ENCODE results near the gene CDC42. TPM values are rescaled to one million over a fixed set of nuclear protein-coding genes. Genes with fewer than 3 reads are reported as not detected.
"Not testable (repeated sequence)": the region's sequence is repeated elsewhere in the genome, so short reads cannot be mapped to it uniquely, and the experiment has no call there.

Gene CDC42
- total RNA-seq (2014; rRNA removed; shearing (Covaris generic)): 146 and 150 TPM in 2 replicates

DNA sequence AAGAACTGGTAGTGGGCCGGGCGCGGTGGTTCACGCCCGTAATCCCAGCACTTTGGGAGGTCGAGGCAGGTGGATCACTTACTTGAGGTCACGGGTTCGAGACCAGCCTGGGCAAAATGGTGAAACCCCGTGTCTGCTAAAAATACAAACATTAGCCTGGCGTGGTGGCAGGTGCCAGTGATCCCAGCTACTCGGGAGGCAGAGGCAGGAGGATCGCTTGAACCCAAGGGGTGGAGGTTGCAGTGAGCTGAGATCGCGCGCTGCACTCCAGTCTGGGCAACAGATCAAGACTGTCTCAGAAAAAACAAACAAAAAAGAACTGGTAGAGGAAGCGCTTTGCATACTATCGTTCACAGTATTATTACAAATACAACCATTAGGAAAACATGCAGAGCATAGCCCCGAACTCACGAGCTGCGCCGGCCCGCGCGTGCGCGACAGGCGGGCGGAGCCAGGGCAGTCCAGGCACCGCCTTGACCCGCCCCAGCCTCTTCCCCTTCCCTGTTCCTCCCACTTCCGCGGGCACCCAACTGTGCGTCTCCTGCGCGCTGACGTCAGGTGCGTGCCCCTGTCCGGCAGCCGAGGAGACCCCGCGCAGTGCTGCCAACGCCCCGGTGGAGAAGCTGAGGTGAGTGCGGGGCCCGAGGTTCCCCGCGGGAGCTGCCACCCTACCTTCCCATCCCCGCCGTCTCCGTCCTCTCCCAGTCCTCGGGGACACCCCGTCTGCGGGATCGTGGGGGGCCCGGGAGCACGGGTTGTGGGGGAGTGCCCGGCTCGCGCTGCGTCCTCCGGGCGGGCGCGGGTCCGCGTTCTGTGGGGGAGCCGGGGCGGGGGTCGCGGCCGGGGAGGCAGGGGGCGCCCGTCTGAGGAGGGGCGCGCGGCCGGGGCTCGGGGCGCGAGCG, at the start of gene CDC42:
TSS of gene CDC42 (plus strand) at position 595 of the 902 bp plus-strand sequence. CDS start 25,770 bp downstream, outside the sequence.
- DNase-seq (ENCODE audit: low spot score): peak; percentile 97

DNA sequence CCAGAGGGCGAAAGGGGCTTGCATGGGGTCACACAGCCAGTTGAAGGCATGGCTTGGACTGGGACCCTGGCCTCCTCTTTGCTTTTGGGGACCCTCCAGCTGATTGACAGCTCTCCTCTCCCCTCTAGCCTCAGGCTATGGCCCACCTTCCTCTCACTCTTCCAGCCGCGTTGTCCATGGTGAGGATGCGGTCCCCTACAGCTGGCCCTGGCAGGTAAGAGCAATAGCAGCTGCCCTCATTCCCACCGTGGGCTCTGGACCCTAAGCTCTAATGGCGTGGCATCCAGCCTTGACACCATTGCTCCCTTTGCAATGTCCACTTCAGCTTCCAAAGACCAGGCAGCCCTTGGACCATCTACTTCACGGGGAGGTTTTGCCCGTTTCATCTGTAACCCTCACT, 49.6 kb upstream of the CDC42 start:
- not testable (repeated sequence) for DNase-seq (ENCODE audit: low spot score)

DNA sequence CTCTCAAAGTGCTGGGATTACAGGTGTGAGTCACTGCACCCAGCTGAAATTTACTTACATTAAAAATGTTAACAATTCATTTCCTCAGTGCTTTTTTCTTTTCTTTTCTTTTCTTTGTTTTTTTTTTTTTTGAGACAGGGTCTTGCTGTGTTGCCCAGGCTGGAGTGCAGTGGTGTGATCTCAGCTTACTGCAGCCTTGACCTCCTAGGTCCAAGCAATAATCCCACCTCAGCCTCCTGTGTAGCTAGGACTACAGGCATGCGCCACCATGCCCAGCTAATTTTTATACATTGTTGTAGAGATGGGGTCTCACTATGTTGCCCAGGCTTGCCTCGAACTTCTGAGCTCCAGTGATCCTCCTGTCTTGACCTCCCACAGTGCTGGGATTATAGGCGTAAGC, 48.5 kb upstream of the CDC42 start:
- not testable (repeated sequence) for DNase-seq (ENCODE audit: low spot score)

DNA sequence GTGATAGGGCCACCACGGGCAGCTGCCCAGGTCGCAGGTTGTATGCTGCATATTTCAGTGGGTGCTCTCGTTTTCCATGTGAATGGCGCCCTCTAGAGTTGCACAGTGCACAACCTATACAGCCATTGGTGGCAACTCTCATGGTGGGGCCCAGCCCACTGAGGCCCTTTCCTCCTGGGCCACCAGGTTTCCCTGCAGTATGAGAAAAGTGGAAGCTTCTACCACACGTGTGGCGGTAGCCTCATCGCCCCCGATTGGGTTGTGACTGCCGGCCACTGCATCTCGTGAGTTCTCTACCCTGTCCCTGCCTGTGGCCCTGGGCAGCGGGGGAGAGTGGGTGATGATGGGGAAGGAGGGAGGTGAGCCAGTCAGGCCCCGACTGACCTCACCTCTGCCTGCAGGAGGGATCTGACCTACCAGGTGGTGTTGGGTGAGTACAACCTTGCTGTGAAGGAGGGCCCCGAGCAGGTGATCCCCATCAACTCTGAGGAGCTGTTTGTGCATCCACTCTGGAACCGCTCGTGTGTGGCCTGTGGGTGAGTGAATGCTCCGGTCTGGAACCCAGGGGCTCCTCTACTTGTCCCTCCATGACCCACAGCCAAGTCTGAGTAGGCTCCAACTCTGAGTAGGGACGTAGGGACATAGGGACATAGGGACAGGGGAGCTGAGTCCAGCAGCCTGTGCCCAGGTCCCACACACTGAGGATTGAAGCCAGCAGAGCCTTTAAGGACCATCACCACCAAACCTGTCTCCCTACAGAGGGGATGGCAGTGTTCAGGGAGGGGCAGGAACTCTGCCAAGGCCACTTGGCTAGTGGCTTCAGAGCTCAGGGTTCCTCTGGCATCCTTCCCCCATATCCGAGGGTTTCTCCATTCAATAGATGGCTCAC, 47.0 kb upstream of the CDC42 start:
- peak; percentile 51 for DNase-seq (ENCODE audit: low spot score)

DNA sequence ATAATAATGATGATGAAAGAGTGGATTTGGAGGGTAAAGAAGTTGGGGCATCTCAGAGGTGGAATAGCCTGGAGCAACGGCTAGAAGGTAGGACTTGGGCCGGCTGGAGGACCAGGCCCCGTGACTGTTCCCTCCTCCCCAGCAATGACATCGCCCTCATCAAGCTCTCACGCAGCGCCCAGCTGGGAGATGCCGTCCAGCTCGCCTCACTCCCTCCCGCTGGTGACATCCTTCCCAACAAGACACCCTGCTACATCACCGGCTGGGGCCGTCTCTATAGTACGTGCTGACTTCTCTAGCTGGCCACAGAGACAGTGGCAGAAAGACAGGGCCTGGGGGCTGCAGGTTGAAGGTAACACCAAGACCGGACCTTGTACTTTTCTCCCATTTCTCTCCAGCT, 45.8 kb upstream of the CDC42 start:
- not testable (repeated sequence) for DNase-seq (ENCODE audit: low spot score)

DNA sequence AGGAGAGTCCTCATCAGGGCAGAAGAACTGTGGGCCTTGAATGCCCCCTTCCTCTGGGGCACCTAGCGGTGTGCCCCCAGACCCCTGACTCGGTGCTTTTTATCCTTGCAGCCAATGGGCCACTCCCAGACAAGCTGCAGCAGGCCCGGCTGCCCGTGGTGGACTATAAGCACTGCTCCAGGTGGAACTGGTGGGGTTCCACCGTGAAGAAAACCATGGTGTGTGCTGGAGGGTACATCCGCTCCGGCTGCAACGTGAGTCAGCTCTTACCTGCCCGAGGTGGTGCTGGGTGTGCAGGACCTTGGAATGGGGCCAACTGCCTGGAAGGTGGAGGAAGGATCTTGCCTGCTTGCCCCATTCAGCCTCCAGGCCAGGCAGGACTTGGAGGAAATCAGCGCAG, 45.2 kb upstream of the CDC42 start:
- DNase-seq (ENCODE audit: low spot score): not testable (repeated sequence)

DNA sequence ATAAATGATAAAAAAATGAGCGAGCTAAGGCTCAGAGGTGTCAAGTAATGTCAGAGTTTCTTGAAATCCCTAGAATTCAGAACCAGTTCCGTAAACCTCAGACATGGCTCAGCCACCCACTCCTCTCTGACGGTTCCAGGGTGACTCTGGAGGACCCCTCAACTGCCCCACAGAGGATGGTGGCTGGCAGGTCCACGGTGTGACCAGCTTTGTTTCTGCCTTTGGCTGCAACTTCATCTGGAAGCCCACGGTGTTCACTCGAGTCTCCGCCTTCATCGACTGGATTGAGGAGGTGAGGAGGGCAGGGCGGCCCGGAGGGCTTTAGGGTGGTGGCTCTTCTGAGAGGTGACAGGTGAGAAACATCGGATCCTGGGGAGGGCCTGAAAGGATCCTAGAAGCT, 42.9 kb upstream of the CDC42 start:
- not testable (repeated sequence) for DNase-seq (ENCODE audit: low spot score)

DNA sequence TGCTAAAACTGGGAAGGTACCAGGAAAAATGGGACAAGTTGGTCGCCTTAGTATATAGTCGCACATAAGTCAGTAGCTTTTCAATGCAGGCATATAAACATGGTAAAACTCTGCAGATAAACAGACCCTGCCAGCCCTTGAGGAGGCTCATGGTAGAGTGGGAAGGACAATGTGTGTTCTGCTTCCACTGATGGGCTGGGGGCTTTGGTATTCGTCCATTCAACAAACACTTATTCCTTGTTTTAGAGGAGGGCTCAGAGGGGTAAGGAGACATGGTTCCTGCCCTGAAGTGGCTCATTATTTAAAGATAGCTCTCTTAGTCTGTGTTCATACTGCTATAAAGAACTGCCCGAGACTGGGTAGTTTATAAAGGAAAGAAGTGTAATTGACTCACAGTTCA, 39.8 kb upstream of the CDC42 start:
- DNase-seq (ENCODE audit: low spot score): not testable (repeated sequence)

DNA sequence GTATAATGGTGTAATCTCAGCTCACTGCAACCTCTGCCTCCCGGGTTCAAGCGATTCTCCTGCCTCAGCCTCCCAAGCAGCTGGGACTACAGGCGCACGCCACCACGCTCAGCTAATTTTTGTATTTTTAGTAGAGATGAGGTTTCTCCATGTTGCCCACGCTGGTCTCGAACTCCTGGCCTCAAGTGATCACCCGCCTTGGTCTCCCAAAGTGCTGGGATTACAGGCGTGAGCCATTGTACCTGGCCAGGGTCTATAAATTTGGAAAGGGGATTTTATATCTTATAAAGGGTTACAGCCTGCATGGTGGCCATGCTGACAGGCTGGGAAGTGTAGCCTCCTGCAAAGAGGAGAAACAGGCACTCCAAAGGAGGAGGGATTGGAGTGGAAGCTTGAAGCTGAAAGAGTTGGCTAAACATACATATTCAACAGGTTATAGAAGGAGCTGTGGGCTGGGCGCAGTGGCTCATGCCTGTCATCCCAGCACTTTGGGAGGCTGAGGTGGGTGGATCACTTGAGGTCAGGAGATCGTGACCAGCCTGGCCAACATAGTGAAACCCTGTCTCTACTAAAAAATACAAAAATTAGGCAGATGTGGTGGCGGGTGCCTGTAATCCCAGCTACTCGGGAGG, 37.8 kb upstream of the CDC42 start:
- DNase-seq (ENCODE audit: low spot score): not testable (repeated sequence)

DNA sequence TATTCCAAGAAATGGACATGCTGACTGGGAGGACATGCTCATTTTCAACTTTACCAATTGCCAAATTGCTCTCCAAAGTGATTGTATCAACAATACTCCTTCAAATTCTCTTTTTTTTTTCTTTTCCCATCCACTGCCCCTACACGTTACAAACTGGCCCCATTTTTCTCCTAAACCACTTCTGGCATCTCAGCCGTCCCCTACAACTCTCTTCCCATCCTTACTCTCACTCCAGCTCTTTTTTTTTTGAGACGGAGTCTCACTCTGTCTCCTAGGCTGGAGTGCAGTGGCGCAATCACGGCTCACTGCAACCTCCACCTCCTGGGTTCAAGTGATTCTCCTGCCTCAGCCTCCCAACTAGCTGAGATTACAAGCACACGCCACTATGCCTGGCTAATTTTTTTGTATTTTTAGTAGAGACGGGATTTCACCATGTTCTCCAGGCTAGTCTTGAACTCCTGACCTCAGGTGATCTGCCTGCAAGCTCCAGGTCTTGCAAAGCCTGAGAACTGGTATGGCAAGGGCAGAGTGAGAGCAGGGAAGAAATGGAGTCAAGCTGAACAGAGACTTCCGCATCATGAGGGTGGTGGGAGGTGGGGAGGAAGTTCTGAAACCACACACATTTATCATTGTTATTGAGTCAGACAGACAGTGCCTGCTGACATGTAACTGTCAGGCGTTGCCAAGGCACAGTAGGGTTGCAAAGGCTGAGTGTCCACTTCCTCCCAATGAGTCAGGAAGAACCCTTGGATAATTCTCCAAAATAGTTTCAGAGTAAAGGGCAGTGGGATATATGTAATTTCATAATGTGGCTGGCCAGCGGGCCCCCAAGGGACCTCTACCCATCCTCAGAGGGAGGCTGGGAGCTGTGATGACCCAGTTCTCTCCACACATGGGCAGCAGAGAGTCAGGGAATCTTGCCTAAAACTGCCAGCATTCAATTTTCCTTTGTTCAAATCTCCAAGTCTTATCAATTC, 33.6 kb upstream of the CDC42 start:
- peak; percentile 74 for DNase-seq (ENCODE audit: low spot score)

DNA sequence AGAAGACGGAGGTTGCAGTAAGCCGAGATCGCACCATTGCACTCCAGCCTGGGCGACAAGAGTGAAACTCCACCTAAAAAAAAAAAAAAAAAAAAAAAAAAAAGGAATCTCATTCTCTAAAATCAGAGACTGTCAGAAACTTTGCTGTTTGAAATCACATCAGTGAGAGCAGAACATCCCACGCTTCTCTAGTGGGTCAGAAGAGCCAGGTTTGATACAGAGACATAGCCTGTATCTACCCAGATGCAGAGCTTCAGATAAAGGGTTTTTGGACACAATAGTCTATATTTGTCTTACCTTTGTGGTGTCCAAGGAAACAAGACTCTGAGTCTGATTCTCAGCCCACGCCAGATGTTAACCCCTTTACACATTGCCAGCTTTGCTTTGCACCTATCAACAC, 31.4 kb upstream of the CDC42 start:
- DNase-seq (ENCODE audit: low spot score): no peak

DNA sequence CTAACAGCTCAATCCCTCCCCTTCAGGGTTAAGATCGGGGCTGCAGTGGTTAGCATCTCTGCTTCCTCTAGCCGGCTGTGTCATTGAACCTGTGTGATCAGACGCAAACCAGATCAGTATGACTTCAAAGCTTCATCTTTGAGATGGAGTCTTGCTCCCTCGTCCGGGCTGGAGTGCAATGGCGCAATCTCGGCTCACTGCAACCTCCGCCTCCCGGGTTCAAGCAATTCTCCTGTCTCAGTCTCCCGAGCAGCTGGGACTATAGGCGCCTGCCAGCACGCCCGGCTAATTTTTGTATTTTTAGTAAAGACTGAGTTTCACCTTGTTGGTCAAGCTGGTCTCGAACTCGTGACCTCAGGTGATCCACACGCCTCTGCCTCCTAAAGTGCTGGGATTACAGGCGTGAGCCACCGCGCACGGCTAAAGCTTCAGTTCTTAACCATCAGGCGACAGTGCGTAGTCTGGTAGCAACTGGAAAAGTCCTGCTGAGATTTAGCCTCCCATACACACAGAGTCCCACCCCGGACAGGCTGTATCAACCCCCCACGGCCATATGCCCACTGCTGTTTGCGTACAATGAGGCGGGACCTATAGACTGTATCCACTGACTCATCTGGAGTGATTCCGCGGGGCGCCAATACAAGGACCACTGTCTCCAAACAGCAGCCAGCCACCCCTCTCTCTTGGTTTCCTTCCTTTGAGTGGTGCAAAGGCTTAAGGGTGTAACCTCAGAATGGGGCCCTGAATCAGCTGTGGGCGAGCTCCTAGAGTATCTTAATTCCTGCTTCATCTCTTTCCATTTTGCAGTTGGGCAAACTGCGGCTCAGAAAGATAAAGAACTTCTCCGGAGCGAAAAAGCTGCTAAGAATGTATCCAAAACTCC, 27.8 kb upstream of the CDC42 start:
- peak; percentile 93 for DNase-seq (ENCODE audit: low spot score)

DNA sequence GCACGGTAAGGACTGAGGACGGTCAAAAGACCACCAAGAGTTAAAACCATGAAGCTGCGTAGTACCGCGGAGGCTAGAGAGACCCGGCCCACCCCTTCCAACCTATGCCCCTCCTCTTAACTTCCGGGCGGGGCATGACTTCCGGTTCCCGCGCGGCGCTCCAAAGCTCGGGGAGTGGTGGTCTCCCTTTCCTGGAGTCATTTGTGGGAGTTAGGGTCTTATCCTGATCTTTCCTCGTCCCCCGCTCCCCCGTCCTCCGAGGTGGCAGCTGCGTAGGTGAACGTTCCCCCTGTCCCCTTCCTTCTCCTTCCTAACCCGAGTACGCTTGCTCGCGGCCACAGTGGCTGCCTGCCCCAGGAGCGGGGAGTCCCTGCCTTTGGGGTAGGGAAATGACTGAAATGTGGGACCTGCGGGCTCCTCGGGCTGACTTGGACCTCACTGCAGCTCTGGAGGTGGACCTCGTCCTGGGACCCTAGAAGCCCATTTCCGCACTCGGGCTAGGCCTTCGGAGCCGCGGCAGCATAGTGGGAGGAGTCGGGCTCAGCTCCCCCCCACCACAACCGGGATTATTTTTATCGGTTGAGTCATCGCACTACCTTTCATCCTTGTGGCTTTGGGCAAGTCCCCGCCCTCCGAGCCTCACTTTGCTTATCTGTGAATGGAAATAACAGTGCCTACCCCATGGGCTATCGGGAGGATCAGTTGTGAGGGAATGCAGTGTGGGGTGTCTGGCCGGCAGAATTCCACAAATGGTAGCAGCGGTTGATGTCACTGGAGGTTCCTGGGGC, 26.9 kb upstream of the CDC42 start:
- peak; percentile 90 for DNase-seq (ENCODE audit: low spot score)

DNA sequence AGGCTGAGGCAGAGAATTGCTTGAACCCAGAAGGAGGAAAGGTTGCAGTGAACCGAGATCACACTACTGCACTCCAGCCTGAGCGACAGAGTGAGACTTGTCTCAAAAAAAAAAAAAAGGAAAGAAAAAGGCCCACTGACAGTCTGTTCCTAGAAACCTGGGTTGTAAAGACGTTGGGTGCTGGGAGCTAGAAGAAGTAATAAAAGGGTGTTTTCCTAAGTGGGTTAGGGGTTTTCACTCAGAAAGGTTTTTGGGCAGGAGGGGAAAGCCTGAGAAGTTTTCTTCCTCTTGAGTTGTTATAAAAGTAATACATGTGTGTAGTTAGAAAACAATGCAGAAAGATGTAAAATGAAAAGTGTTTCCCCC, 25.6 kb upstream of the CDC42 start:
- no peak for DNase-seq (ENCODE audit: low spot score)

DNA sequence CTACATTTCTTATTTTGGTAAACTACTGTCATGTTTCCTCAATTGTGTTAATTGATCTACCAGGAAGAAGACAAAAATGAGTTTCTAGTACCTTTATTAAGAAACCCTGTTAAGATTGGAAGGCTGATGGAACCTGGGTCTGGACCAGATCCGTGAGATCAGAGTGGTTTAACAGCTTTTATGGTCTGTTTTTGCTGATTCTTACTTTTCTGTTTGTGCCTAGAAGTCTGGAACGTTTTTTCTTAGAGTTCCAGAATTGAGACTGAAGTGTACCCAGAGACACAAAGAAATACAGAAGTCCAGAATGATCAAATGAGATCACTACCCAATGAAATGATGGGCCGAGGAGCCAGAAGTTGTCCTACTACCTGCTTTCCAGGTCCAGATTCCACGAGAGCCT, 22.5 kb upstream of the CDC42 start:
- DNase-seq (ENCODE audit: low spot score): no peak

DNA sequence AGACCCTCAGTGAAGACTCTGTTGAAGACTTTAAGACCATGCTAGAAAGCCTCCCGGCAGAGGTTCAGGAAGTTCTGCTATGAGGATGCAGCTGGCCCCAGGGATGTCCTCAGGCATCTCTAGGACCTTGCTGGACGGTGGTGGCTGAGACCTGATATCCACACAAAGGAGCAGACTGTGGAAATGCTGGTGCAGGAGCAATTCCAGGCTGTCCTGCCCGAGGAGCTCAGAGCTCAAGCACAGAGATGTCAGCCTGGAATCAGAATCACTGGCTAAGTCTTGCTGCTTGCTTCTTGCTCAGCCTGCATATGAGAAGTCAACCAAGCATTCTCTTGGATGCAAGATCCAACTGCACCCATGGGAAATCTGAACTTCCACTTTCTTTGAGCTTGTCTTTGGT, 22.0 kb upstream of the CDC42 start:
- no peak for DNase-seq (ENCODE audit: low spot score)

DNA sequence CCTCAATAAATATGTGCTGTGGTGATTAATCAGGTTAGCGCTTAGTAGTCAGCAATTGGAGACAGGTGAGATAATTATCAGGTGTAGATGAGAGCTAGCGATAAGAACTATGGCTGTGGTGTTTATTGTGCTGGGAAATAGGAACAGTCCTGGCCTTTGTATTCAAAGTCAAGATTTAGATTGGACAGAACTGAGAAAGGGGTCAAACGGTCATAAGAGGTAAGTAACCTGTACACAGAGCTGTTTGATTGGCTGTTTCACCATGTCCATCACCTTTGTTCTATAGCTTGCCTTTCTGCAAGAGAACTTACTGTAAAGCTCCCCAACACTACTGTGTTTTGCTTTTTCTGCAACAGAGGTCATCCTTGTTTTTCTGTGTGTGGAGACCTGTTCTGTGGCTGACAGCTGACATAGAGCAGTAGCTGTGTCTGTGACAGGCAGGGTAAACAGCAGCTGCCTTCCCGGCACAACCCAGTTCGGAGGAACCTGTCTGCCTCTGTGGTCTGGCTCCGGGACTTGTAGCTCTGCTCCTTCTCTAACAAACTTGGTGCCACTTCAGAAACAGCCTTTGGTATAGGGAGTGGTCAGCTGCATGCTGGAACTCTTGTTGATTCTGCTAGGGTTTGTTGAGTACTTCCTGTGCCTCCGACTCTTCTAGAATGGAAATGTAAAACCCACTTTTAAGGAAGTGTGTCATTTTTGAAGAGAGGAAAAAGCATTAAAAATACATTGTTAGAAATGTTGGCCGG, 21.1 kb upstream of the CDC42 start:
- peak; percentile 64 for DNase-seq (ENCODE audit: low spot score)

DNA sequence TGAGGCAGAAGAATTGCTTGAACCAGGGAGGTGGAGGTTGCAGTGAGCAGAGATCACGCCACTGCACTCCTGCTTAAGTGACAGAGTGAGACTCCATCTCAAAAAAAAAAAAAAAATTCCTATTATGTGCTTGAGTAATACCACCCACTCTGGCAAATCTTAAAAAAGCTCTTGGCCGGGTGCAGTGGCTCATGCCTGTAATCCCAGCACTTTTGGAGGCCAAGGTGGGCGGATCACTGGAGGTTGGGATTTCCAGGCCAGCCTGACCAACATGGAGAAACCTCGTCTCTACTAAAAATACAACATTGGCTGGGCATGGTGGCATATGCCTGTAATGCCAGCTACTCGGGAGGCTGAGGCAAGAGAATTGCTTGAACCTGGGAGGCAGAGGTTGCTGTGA, 17.7 kb upstream of the CDC42 start:
- DNase-seq (ENCODE audit: low spot score): not testable (repeated sequence)

Data from HT-29 (cell line).